Measurements from ENCODE around the gene DYSF. TPM values are rescaled to one million over a fixed set of nuclear protein-coding genes. Genes with fewer than 3 reads are reported as not detected.

The DYSF gene
- total and polyA plus RNA-seq, 2 donors (not counting 3 experiments of a cell fraction or from before 2014, with no cell fraction given), result 50.9 to 152 TPM

DNA sequence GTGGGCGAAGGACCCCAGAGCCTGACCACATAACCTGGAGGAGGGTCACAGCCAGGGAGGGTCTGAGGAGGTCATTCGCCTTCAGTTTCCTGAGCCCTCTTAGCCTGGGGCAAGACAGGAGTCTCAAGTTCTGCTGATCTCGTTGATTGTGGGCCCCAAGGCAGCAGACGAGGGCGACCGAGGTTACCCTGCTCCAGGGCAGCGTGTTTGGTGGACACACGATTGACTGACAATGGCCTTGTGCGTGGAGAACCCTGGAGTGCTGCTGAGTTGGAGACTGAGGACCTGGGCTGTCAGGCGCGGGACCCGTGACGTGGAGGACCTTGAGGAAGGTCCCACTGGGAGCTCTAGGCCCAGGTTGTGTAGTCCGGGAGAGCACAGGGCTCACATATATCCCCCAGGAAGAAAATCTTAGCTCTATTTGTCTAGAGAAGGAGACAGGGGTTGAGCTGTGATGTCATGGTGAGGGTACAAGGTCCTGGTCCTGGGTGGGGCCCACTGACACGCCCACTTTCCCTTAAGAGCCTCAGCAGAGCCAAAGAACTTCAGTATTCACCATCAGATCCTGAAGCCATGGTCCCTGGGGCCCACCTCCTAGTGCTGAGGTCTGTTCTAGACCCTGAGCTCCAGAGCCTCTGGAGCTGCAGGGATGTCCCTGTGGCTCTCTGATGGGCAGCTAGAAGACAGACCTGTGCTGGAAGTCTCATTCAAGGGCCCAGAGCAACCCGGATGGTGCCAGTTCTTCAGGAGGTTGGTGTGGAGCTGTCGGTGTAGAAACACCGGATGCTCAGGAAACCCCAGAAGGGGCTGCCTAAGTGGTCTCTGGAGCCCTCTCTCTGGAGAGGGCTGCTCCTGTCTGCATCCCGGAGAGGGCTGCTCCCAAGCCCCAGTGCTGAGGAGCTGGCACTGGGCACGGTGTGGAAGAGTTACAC lies 53.1 kb downstream of the DYSF start:
- Histone ChIP-seq H3K4me1 (ENCODE audit: control insufficient read depth, extremely low read depth, insufficient read depth, low read length) (peaks cover 37% of the 10 kb centered on the region), H2AFZ (ENCODE audit: low read depth, low read length) (no peak overlapping the region), H4K20me1 (replicated peaks; ENCODE audit: control insufficient read depth, extremely low read depth, insufficient read depth, low read length) (no peaks in the 10 kb centered on the region), H3K4me3 (replicated peaks in 1 of 3; ENCODE audit: insufficient read depth in 1 of 3, low read depth in 1 of 3, low read length in 3 of 3) (no peak overlapping the region), H3K36me3 (ENCODE audit: control insufficient read depth in 2 of 2, extremely low read depth in 1 of 2, insufficient read depth in 2 of 2, low read length in 2 of 2) (peaks cover 0 to 1% of the 10 kb centered on the region in 2 experiments), H3K9me1 (replicated peaks; ENCODE audit: control insufficient read depth, extremely low read depth, insufficient read depth, low read length) (no peaks in the 10 kb centered on the region), H3K27me3 (ENCODE audit: control insufficient read depth in 2 of 2, insufficient read depth in 2 of 2, low read length in 2 of 2) (no peaks in the 10 kb centered on the region), H3K9me3 (replicated peaks; ENCODE audit: control insufficient read depth, insufficient read depth, low read length) (no peaks in the 10 kb centered on the region), H3K79me2 (ENCODE audit: control insufficient read depth, insufficient read depth, low read length) (no peaks in the 10 kb centered on the region), H3K27ac (ENCODE audit: insufficient read depth, low read depth, low read length) (no peak overlapping the region), H3K4me2 (ENCODE audit: insufficient read depth, low read length) (no peak overlapping the region), H3K9ac (replicated peaks; ENCODE audit: extremely low read depth, insufficient read depth, low read length) (no peak overlapping the region)
- DNase-seq (ENCODE audit: low read depth, low spot score) (no peak), FAIRE-seq (no peak)
- no TSS peak for BruUV-seq (replicated peaks)
- intact Hi-C loops (cut with micrococcal nuclease) (no loop called here), dilution Hi-C loops (cut with MboI; ENCODE audit: extremely low pct_ligation_motif_present, low sequenced_read_pairs) (no loop called here)
- TF ChIP-seq POLR2AphosphoS5 (IDR thresholded peaks at IDR 0.05; ENCODE audit: insufficient read depth, low read depth, low read length) (no peak), MYC (IDR thresholded peaks at IDR 0.05; ENCODE audit: low read depth, low read length) (no peak), JUN (IDR thresholded peaks at IDR 0.05; ENCODE audit: borderline replicate concordance, insufficient read depth, insufficient read length, low read depth) (no peak), EZH2 (IDR thresholded peaks at IDR 0.05; ENCODE audit: borderline replicate concordance, low read depth, low read length, severe bottlenecking) (no peak), GATA2 (IDR thresholded peaks at IDR 0.05; ENCODE audit: insufficient read depth, insufficient read length, low read depth, low read length) (no peak), FOS (IDR thresholded peaks at IDR 0.05; ENCODE audit: borderline replicate concordance, insufficient read depth, low read length) (no peak), POLR2A (IDR thresholded peaks at IDR 0.05; ENCODE audit: low read depth, low read length) (no peak)
- TF ChIP-seq, protein P1, sequence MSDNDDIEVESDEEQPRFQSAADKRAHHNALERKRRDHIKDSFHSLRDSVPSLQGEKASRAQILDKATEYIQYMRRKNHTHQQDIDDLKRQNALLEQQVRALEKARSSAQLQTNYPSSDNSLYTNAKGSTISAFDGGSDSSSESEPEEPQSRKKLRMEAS (IDR thresholded peaks at IDR 0.05; ENCODE audit: insufficient read depth, insufficient read length), result no peak
- TF ChIP-seq, protein P2, sequence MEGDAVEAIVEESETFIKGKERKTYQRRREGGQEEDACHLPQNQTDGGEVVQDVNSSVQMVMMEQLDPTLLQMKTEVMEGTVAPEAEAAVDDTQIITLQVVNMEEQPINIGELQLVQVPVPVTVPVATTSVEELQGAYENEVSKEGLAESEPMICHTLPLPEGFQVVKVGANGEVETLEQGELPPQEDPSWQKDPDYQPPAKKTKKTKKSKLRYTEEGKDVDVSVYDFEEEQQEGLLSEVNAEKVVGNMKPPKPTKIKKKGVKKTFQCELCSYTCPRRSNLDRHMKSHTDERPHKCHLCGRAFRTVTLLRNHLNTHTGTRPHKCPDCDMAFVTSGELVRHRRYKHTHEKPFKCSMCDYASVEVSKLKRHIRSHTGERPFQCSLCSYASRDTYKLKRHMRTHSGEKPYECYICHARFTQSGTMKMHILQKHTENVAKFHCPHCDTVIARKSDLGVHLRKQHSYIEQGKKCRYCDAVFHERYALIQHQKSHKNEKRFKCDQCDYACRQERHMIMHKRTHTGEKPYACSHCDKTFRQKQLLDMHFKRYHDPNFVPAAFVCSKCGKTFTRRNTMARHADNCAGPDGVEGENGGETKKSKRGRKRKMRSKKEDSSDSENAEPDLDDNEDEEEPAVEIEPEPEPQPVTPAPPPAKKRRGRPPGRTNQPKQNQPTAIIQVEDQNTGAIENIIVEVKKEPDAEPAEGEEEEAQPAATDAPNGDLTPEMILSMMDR (IDR thresholded peaks at IDR 0.05; ENCODE audit: extremely low read depth in 1 of 2, insufficient read depth in 1 of 2, low read depth in 1 of 2, low read length in 2 of 2), result no peak
- CTCF ChIA-PET, result interaction anchor here (1.0 to 15.3 kb wide), 4 partner anchors 9 to 207 kb away, joined by 4 to 670 read pairs (median 112); partner anchors contain the start of gene DYSF
- POLR2A ChIA-PET, result no interaction called here

Measured in endothelial cell of umbilical vein (primary cell).